ENCODE results near the gene RNU1-3.
"Not testable (repeated sequence)": the region's sequence is repeated elsewhere in the genome, so short reads cannot be mapped to it uniquely, and the experiment has no call there.

DNA sequence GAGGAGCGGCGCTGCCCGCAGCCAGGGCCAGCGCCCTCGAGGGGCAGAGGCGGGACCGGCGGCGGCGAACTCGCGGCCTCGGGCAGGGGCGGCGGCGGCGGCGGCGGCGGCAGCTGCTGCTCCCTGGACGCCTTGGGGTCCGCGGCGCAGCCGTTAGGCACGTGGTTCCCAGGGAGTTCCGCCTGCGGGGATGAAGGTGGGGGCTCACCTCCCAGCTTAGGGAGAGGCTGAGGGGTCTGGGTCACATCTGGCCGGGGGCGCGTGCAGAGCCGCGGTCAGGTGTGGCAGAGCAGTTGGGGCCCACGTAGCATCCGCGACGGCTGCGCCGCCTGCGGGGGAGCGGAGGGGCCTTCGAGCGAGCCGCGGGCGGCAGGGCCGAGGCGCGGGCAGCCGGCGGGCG, 32.7 kb upstream of the RNU1-3 start:
- not testable (repeated sequence) for TF ChIP-seq CTCF (IDR thresholded peaks at IDR 0.05; ENCODE audit: poor library complexity); EZH2phosphoT487 (IDR thresholded peaks at IDR 0.05; ENCODE audit: low read depth, severe bottlenecking, unreplicated experiment); EZH2 (IDR thresholded peaks at IDR 0.05; ENCODE audit: borderline replicate concordance)
